ENCODE results near the gene VSIG4.

DNA sequence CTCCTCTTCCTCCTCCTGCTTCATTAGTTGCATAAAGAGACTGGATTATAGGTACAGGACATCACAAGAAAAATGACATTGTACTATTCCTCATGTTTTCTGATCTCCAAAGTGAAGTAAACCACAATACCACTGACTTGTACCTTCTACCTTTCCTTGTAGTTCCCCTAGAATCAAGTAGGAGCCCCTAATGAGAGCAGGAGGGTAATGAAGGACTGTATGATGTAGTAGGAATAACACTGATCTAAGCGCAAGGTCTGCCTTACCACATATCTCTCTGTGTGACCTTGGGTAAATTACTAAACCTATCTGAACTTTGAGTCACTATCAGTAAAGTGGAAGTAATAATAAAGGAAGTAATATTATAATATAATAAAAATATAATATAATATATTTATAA, 3.6 kb downstream of the VSIG4 start:
- no peak for TF ChIP-seq YY1 (IDR thresholded peaks at IDR 0.05; ENCODE audit: insufficient read depth, insufficient read length)
- no peak for TF ChIP-seq SUZ12 (IDR thresholded peaks at IDR 0.05; ENCODE audit: extremely low read depth, insufficient read depth, insufficient read length)
- TF ChIP-seq ZNF274 (IDR thresholded peaks at IDR 0.05; ENCODE audit: low read depth, low read length) = no peak

Measured in NT2/D1 (cell line).